ENCODE results near the gene C11orf68. TPM values are rescaled to one million over a fixed set of nuclear protein-coding genes. Genes with fewer than 3 reads are reported as not detected.
"Not testable (repeated sequence)": the region's sequence is repeated elsewhere in the genome, so short reads cannot be mapped to it uniquely, and the experiment has no call there.

The C11orf68 gene
- total RNA-seq, 1 donor from 2014 or later: 6.9 TPM

- H3K36me3 Mint-ChIP-seq: no peaks in the 10 kb centered on the region
- H3K4me3 ChIP-seq: no peak overlapping the region
- H3K36me3 ChIP-seq: no peaks in the 10 kb centered on the region
- DNase-seq (ENCODE audit: low spot score): no peak
- no peak overlapping the region for H2AFZ ChIP-seq (replicated peaks)
- no peak overlapping the region for H3K4me2 ChIP-seq
- H3K27me3 ChIP-seq: peaks cover 44% of the 10 kb centered on the region
- peaks cover 17% of the 10 kb centered on the region for H3K4me1 ChIP-seq
- H3K27ac ChIP-seq: no peak overlapping the region
- H3K27me3 Mint-ChIP-seq (ENCODE audit: insufficient read depth, low read depth): peaks cover 24% of the 10 kb centered on the region
- no peak overlapping the region for H3K27ac Mint-ChIP-seq
- H3K79me2 ChIP-seq (ENCODE audit: low read depth): peaks cover 14% of the 10 kb centered on the region
- peaks cover 14% of the 10 kb centered on the region for H4K20me1 ChIP-seq (ENCODE audit: low read depth)
- no peaks in the 10 kb centered on the region for H3K9me3 Mint-ChIP-seq
- TF ChIP-seq EZH2phosphoT487 (IDR thresholded peaks at IDR 0.05) (no peak), EZH2 (IDR thresholded peaks at IDR 0.05) (no peak), CTCF (IDR thresholded peaks at IDR 0.05) (no peak)
- H3K4me3 Mint-ChIP-seq: peak overlapping the region; percentile 39
- H3F3A ChIP-seq (ENCODE audit: low read depth): peaks cover 30% of the 10 kb centered on the region
- peaks cover 32% of the 10 kb centered on the region for H3K4me1 Mint-ChIP-seq
- H3K9me3 ChIP-seq (ENCODE audit: low read depth): no peaks in the 10 kb centered on the region
- H3K9ac ChIP-seq: no peak overlapping the region
Measured at GRCh38 chr11:65894034-65894591, 24.7 kb downstream of the C11orf68 start.

GRCh38 chr11:65892661-65893317, 26.1 kb downstream of the C11orf68 start:
- TF ChIP-seq CTCF (IDR thresholded peaks at IDR 0.05) (no peak), EZH2phosphoT487 (IDR thresholded peaks at IDR 0.05) (no peak)
- peaks cover 17% of the 10 kb centered on the region for H3K4me1 ChIP-seq

GRCh38 chr11:65892137-65892540, 26.7 kb downstream of the C11orf68 start:
- Histone ChIP-seq H3K79me2 (ENCODE audit: low read depth) (peaks cover 21% of the 10 kb centered on the region), H3F3A (ENCODE audit: low read depth) (peaks cover 44% of the 10 kb centered on the region), H3K4me1 (peaks cover 23% of the 10 kb centered on the region), H4K20me1 (ENCODE audit: low read depth) (peaks cover 14% of the 10 kb centered on the region), H3K4me2 (peak overlapping the region; percentile 91), H3K27me3 (peaks cover 29% of the 10 kb centered on the region), H3K4me3 (peak overlapping the region; percentile 66)
- H3K27ac Mint-ChIP-seq; H3K9me3 Mint-ChIP-seq; H2AFZ ChIP-seq (replicated peaks); H3K9me3 ChIP-seq (ENCODE audit: low read depth); H3K9ac ChIP-seq; H3K36me3 Mint-ChIP-seq; DNase-seq (ENCODE audit: low spot score); H3K27ac ChIP-seq; H3K36me3 ChIP-seq: not testable (repeated sequence)
- Mint-ChIP-seq H3K4me3 (peak overlapping the region; percentile 86), H3K4me1 (peaks cover 44% of the 10 kb centered on the region), H3K27me3 (ENCODE audit: insufficient read depth, low read depth) (peaks cover 12% of the 10 kb centered on the region)

More at GRCh38 chr11:65892661-65893317, 26.1 kb downstream of the C11orf68 start:
- Histone ChIP-seq H3K27ac (no peak overlapping the region), H3K79me2 (ENCODE audit: low read depth) (peaks cover 14% of the 10 kb centered on the region), H3K4me3 (no peak overlapping the region), H3K9ac (no peak overlapping the region), H3K4me2 (peak overlapping the region; percentile 5), H4K20me1 (ENCODE audit: low read depth) (peaks cover 14% of the 10 kb centered on the region), H3F3A (ENCODE audit: low read depth) (peaks cover 37% of the 10 kb centered on the region), H3K36me3 (no peaks in the 10 kb centered on the region), H3K9me3 (ENCODE audit: low read depth) (no peaks in the 10 kb centered on the region), H3K27me3 (peaks cover 36% of the 10 kb centered on the region), H2AFZ (replicated peaks) (no peak overlapping the region)
- Mint-ChIP-seq H3K27ac (peak overlapping the region; percentile 16), H3K9me3 (no peaks in the 10 kb centered on the region), H3K4me3 (peak overlapping the region; percentile 86), H3K4me1 (peaks cover 38% of the 10 kb centered on the region), H3K36me3 (no peaks in the 10 kb centered on the region), H3K27me3 (ENCODE audit: insufficient read depth, low read depth) (peaks cover 15% of the 10 kb centered on the region)
- no peak for DNase-seq (ENCODE audit: low spot score)

Data from neural progenitor cell (in vitro differentiated cells).